ENCODE data around the gene WDR36. TPM values are rescaled to one million over a fixed set of nuclear protein-coding genes. Genes with fewer than 3 reads are reported as not detected.

WDR36 gene
- total and polyA plus RNA-seq, 2 of the 8 experiments (the other 6 are each of a cell fraction or from before 2014, with no cell fraction given): 9.3 to 41.8 TPM

DNA sequence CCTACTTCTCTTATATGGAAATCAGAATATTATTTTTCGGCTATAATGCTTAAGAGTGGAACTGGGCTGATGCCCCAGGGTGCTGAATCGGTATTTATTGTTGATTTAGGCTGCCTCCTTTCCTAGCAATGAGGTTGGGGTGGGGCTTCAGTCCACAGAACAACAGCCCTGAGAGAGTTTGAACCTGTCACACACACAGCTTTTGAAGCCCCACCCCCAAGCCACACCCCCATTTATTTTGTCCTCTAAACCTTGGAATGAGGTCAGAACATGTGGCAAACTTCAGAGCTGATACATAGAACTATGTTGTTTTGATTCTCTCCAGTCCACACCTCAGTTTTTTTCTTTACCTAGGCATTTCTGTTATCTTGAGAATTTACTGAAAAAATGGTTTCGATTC lies 80.4 kb downstream of the WDR36 start (continued):
- TF ChIP-seq EGR1 (IDR thresholded peaks at IDR 0.05; ENCODE audit: borderline replicate concordance, low read depth, low read length) (no peak), BACH1 (IDR thresholded peaks at IDR 0.05; ENCODE audit: low read length) (no peak), CHD2 (IDR thresholded peaks at IDR 0.05; ENCODE audit: low read length) (no peak), ZNF274 (IDR thresholded peaks at IDR 0.05; ENCODE audit: borderline replicate concordance, extremely low read depth, low read length) (no peak), SIX5 (IDR thresholded peaks at IDR 0.05; ENCODE audit: low read depth, low read length) (no peak), RFX5 (IDR thresholded peaks at IDR 0.05; ENCODE audit: borderline replicate concordance, low read depth, low read length) (no peak), RNF2 (IDR thresholded peaks at IDR 0.05; ENCODE audit: borderline replicate concordance, low read depth, low read length, missing control alignments, poor library complexity, severe bottlenecking) (no peak), HDAC6 (IDR thresholded peaks at IDR 0.05; ENCODE audit: low read depth, low read length) (no peak)
